GM19463 (cell line): Measurements from ENCODE around the gene FANCB.

Experiments used
- ATAC-seq: cut with Tn5 transposase; IDR thresholded peaks from one replicate; pipeline ENCODE4 v1.9.1; 2021; ENCODE audit warnings: mild to moderate bottlenecking, moderate library complexity; ENCODE audit not compliant: unreplicated experiment

The FANCB gene

DNA sequence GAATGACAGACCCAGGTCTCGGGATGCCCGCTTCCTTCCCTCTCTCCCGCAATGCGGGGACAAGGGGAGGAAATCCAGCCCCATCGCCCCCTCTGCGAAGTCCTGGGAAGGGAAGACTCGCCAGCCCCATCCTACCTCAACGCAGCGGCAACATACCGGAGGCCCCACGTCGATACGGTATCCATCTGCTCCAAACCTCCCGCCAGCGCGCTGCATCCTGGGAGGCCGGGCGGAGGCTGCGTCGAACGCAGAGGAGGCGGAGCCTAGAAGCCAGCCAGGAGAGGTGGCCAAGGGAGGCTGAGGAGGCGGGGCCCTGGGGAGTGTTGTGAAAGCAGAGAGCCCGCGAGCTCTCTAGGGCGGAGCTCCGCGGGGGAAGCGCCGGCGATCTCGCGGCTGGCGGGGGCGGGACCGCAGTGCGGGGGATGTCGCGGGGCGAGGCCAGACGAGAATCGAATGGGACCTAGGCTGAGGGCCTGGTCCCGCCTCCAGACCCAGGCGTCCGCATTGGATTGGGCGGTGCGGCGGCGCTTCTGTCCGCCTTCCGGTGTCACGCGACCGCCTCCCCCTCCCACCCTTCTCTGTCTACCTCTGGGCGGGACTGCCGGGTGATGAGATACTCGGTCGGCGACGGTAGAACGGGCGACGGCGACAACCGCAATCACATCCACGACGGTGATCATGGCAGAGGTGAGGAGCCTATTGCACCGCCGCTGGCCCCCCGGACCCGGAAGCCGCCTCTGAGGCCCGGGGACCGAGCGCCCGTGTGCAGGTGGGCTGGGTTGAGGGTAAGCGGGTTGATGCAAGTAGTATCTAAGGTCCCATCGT lies at the start of gene FANCB, which contains the start of gene MOSPD2:
Gene FANCB (minus strand): TSS at position 219 of the 825 bp plus-strand sequence. CDS start 7,559 bp downstream, outside the sequence.
Gene MOSPD2 (plus strand): TSS at position 571 of the 825 bp plus-strand sequence. CDS start 108 bp downstream, at position 679.
- peak; percentile 93 for ATAC-seq

DNA sequence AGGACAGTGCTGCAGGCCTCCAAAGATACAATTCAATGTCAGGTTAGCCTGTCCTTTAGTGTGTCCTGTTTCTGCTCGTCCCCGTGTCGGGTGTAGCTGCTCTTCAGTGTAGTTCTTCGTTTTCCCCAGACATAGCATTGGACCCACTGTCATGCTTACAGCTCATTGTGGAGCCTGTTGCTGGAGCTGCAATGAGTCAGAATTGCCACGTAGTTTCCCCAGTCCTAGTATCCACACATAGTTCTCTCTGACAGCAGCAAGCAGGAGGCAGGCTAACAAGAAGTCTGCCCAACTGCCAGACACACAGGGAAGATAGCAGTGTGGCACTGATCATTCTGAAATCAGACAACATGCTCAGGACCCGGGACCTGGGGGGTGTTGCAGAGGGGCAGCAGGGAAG lies 49.6 kb upstream of the FANCB start:
- no peak for ATAC-seq

DNA sequence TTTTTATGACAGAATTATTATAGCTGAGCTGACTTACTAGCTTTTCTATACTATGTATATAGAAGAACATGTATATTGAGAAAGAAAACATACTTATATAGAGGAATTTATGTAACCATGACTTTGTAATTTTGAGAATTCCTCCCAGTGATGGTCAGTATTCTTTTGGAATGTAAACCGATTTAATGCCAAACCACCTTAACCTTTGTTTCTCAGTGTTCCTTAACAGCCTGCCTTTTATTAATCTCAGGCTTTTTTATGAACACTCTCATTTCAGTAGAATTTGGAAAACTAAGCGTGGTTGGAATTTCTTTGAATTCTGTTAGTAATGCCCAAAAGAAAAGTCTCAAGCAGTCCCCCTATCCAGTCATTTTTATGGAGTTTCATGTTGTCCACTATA lies 47.3 kb upstream of the FANCB start:
- no peak for ATAC-seq

DNA sequence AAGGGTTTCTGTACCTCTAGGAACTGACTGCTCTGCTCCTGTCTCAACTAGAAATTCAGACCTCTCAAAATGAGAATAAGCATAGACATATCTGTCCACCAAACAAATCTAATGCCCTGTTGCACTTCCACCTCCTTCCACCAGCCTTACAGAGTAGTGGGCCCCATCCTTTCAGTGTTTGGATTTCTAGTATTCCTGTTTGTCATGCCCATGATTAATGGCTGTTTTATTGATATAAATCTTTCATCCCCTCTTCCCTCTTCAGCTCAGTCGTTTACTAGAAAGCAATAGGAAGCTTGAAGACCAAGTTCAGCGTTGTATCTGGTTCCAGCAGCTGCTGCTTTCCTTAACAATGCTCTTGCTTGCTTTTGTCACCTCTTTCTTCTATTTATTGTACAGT lies 46.5 kb upstream of the FANCB start:
- no peak for ATAC-seq

DNA sequence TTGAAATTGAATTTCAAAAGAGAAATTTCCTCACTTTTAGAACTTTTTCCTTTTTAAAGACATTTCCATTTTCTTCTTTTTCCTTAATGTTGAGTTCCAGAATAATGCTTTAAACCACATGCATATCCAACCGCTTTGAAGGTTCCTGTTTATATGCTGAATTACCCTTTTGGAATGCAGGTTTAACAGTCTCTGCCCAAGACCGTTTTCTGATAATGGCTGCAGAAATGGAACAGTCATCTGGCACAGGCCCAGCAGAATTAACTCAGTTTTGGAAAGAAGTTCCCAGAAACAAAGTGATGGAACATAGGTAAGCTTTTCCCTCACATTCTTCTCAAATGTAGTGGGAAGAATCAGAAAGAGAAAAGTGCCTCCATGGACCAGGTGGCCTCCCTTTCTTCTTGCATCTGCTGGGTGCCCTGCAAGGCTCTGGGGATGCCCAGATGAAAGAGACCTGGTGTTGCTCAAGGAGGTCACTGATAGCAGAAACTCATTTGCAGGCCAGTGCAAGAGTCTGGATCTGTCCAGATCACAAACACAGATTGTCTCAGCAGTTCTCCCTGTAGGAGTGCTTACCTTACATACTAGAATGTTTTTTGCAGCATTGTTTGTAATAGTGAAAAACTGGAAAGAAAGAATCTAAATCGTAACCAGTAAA lies 43.3 kb upstream of the FANCB start:
- ATAC-seq, result no peak

DNA sequence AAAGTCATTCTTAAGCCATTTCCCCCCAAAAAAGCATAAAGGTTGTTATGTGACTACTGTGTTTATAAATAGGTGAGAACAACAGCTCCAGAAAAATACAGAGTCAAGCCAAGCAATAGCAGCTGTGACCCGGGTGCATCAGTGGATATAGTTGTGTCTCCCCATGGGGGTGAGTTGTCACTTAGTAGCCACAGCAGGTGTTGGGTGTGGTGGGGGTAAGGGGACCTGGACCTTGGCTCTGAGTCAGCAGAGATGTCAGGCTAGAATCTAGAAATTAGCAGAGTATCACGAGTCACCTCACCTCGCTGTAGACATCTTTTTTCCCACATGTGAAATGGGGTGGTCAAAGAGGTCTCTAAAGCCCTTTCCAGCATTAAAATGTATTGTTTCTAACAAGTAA lies 42.7 kb upstream of the FANCB start:
- ATAC-seq, result no peak

DNA sequence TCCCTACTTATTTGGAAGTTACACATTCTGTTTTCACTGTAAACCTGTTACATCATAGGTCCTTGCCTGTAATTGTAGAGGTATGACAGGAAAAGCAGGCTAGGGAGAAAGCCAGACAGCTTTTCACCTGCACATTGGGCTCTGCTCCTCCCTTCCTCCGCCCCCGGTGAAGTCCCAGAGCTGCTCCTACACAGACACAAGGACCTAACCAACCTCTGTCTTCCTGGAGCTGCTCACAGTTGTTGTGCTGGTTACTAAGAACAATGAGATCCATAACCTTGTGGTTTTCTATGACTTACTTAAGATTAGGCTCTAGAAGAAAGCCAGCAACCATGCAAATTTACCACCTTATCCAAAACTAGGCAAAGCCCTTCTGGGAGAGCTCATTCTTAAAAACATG lies 40.4 kb upstream of the FANCB start:
- no peak for ATAC-seq

DNA sequence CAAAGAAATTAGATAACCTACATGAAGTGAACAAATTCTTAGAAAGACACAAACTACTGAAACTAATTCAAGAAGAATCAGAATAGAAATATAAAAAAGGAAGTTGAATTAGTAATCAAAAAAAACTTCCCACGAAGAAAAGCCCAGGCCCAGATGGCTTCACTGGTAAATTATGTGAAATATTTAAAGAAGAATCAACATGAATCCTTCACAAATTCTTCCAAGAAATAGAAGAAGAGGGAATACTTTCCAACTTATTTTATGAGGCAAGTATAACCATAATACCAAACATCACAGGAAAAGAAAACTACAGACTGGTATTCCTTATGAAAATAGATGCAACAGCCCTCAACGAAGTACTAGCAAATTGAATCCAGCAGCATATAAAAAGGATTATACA lies 31.0 kb upstream of the FANCB start:
- no peak for ATAC-seq

DNA sequence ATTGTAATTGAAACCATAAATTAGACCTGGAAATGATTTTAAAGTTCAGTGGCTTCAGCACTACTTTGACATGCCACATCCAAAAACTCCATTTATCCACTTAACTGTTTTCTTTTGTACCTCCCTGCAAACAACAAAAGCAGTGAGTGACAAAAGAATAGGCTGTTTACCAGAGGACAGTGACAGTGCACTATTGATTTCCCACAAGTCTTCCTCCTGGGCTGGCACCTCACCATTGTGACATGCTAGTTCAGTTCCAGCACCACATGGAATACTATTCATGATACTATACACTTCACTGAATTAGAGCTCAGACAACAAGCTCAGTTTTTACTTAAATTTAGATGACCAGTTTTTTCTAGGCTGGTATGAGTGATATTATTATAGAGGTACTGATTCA lies 29.7 kb upstream of the FANCB start:
- ATAC-seq, result no peak

DNA sequence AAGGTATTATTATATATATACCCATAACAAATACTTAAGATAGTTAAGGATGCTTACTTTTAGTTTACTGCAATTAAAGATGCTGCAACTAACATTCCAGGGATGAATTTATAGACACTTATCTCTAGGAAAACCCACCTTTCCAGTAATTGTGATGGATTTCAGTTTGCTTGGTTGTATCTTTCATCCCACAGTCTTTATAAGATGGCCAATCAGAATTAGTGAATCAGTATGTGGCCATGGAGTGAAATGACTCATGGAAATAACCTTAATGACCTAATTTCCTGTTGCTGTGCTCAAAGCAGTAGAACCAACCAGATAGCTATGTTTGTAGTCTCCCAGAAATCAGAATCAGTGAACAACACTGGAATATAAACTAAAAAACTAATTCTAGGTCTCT lies 26.7 kb upstream of the FANCB start:
- ATAC-seq, result peak; percentile 72

DNA sequence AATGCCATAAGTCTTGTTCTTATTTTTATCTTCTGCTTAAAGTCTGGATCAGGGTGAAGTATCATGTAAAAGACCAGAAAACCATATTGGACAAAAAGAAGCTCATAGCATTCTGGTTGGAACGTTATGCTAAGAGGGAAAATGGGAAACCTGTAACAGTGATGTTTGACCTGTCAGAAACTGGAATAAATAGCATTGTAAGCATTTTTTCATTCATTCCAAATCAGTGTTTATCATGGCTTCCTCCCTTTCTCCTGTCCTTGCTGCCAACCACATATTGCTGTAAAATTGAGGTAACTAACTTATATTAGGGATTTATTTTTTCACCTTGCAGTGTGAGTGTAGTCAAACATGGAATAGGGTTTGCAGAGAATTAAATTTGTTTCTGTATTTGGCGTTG lies 24.2 kb upstream of the FANCB start:
- ATAC-seq, result no peak

DNA sequence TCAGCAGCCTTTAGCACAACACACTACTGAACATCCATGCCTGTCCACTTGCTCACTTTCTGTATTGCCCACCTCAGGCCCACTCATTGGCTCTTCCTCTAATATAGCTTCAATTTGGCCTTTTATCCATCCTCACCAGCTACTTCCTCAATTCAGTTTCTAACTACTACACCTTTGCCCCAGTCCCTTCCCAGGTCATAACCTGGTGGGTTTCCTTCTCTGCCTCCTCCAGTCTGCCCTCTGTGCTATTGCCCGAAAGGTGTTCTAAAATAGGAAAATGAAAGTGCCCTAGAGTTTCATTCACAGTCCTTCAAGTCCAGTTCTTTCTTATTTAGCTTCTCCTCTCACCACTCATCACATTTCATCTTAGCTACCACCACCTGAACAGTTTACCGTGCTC lies 23.4 kb upstream of the FANCB start:
- no peak for ATAC-seq

DNA sequence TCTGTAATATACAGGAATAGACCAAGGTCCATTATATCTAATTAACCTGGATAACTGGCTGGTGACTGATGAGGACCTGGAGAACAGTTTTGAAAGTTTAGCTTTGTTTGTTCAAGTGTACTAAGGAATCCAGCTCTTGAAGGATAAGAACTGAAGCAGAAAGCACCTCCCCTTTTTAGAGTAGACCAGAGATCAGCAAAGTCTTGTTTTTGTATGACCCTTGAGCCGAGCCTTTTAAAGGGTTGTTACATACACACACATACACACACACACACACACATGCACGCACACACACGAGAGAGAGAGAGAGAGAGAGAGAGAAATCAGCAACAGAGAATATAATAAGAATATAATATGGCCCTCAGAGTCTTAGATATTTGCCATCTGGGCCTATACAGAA lies 13.4 kb upstream of the FANCB start:
- no peak for ATAC-seq

DNA sequence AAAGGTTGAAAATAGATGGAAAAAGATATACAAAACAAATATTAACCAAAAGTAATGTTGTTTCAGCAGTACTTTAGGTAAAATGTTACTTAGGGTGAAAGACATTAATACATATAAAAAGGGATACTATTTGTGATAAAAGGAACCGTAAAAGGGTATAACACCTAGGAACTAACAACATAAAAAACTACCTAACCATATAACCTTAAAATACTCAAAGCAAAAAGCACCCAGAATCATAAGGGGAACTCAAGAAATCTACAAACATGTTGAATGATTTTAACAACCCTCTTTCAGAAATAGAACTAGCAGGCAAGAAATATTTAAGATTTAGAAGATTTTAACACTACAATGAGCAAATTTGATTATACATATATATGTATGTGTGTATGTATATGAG lies 11.8 kb upstream of the FANCB start:
- no peak for ATAC-seq

DNA sequence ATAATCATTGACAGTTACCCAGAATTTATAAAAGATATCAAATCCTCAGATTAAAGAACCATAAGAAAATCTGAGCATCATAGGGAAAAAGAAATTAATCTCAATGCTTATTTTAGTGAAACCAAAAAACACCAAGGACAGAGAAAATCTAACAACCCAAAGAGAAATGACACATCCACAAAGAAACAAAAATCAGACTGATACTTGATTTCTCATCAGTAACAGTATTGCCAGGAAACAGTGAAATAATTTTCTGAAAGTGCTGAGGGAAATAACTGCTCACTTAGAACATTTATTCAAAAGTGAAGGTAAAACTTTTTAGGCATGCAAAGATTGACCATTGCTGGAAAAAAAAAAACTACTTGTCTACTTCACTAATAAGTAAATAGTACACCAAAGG lies 11.0 kb upstream of the FANCB start:
- ATAC-seq, result no peak

DNA sequence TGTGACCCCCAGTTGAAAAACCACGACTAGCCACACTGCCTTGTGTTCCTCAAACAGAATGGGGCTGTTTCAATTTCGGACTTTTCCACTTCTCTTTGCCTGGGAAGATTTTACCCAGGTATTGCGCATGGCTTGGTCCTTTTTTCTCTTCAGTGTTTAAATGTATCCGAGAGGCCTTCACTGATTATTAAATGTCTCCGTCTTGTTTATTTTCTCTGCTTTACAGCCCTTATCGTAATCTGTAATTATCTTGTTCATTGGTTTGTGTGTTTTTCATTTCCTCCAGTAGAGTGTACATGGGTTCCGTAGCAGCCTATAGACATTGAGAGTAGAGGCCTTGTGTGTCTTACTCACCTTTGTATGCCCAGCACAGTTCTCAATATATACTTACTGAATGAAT lies 2.8 kb upstream of the FANCB start:
- ATAC-seq, result no peak

DNA sequence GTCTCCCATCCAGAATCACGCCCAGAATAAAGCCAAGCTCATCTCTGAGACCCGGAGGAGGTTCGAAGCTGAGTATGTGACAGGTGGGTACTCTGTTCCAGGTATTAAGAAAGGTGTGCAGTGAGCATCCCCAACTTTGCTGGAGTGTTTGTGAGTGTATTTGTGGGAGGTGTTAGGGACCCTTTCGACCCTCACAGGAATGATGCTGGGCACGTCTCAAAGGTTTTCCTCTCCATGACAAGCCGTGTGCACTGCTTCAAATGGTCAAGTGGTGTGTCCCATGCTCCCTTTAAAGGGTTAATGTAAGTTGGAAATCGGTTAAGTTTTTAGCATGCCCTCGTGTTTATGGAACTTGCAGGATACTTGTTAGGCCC lies 794 bp upstream of the FANCB start:
- no peak for ATAC-seq

DNA sequence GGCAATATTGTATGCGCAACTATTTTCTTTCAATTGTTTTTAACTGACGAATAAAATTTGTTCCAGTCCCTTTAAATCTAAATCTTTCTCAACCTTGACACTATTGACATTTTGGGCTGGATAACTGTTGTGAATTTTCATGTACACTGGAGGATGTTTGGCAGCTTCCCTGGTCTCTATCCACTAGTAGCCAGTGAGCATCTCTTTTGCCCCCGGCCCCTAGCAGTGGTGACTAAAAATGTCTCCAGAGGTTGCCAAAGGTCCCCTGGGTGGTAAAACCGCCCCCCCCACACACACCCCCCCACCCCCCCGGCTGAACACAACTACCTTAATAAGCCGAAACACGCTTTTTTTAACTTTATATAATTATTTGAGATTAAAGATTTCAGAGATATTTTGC lies 514 bp downstream of the FANCB start:
- ATAC-seq, result no peak

DNA sequence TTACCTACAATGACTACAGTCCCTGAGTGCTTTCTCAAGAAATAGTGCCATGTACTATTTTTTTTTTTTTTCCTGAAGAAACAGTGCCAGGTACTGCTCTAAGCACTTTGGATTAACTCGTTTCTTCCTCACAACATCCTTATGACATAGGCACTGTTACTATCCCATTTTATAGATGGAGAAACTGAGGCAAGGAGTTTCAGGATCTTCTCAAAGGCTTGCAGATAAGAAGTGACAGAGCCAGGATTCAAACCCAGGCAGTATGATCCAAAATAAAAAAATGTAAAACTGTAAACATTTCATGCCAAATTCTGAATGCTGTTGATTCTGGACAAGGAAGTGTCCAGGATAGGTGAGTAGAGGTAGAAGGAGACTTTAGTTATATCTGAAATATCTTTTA lies 1.1 kb downstream of the FANCB start:
- no peak for ATAC-seq

DNA sequence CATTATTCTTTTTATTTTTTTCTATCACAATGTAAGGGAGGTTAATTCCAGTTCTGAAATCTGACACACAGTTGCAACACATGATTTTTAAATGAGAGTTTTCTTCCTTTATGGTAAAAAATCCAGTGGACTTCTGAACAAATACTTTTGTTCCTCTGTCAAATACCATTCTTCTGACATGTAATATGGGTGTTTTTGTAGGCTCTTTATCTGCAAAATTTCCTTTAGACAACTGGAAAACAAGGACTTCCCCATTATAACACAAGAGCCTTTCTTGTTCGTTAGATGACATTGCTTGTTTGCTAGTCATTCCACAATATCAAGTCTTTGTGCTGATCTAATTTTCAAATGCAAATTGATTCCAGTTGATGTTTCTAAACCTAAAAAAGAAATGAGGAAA lies 7.7 kb downstream of the FANCB start:
- ATAC-seq, result no peak

DNA sequence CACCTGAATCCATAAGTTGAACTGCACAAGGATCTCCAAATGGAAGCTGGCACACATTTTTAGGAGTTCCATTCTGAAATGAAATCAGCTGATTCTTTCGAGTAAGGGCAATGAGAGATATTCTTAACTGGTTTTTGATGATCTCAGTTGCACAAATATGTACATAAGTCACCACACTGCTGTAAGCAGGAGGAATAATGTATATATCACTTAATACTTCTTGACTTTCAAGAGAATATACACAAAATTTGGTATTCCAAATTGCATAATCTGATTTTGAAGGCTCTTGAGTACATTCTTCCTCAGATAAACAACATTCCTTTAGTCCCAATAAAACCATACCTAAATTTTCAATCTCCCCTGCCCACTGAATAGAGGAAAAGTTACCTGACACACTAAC lies 8.2 kb downstream of the FANCB start:
- ATAC-seq, result no peak

DNA sequence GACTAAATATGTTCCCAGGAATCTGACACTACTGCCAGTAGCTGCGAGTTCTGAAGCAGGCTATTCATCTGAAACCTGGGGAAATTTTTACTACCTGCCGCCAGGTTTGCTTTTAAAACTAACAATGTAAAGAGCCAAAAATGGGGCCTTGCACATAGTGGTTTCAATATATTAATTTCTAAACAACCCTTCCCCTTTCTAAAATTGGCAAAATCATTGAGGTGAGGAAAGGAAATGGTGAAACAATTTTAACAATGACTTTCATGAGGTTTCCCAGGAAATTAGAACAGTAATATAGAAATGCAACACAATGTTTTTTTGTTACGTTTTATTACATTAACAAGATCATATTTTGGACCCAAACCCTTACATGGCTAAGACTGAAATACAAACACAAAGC lies 21.3 kb downstream of the FANCB start:
- ATAC-seq, result no peak

DNA sequence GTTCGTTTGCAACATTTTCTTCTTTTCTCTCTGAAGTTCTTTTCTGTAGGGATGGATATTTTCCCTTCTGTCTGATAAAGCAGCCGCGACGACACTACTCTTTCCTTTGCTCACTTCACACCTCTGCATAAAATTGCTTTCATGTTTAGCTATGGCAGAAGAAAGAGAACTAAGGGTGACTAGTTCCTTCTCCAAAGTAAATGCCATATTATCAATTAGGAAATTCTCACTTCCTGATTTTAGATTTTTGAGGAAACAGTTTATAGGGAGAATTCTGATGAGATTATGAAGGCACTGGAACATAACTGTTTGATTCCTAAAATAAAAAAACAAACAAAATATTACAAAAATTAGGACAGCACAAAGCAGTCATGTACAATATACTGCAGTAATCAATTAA lies 29.2 kb downstream of the FANCB start:
- no peak for ATAC-seq
